Measurements from ENCODE around the gene KRTAP10-1. TPM values are rescaled to one million over a fixed set of nuclear protein-coding genes. Genes with fewer than 3 reads are reported as not detected.
A peak's percentile ranks its signal among the peaks of the same experiment; 100 is the strongest.

Gene KRTAP10-1
- total RNA-seq, 1 donor from 2014 or later: not detected

DNA sequence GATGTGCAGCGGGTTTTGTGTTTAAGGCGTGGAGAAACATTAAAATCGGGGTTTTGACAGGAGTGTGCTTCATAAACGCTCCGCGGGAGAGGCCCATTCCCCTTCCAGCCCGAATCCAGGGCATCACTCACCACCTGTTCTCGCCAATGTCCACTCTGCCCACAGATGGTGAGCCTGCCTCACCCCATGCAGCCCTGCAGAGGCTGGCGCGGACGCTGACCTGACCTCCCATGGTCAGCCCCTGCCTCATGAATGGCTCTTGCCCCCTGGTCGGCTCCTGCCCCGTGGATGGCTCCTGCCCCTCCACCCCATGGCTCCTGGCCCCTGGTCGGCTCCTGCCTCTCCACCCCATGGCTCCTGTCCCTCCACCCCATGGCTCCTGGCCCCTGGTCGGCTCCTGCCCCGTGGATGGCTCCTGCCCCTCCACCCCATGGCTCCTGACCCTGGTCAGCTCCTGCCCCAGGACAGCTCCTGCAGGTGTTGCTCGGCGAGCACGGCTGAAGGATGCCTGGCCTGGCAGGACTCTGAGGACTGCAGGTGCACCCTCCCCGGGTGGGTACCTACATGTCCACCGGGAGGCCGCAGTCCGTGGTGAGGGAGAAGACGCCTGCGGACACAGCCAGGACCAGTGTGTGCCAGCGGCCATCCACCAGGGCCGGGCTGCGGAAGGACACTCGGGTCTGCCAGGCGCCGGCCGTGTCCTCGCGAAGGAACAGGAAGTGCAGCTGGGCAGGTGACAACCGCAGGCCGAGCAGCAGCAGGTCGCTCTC, 6.7 kb downstream of the KRTAP10-1 start:
- H3K4me3 ChIP-seq: no peak overlapping the region
- no peaks in the 10 kb centered on the region for H3K9me3 ChIP-seq (replicated peaks)
- H3K27me3 ChIP-seq (ENCODE audit: low read depth): peaks cover 31% of the 10 kb centered on the region
- no peaks in the 10 kb centered on the region for H3K4me1 ChIP-seq
- H3K27ac ChIP-seq (replicated peaks): no peak overlapping the region
- TF ChIP-seq, protein P1, sequence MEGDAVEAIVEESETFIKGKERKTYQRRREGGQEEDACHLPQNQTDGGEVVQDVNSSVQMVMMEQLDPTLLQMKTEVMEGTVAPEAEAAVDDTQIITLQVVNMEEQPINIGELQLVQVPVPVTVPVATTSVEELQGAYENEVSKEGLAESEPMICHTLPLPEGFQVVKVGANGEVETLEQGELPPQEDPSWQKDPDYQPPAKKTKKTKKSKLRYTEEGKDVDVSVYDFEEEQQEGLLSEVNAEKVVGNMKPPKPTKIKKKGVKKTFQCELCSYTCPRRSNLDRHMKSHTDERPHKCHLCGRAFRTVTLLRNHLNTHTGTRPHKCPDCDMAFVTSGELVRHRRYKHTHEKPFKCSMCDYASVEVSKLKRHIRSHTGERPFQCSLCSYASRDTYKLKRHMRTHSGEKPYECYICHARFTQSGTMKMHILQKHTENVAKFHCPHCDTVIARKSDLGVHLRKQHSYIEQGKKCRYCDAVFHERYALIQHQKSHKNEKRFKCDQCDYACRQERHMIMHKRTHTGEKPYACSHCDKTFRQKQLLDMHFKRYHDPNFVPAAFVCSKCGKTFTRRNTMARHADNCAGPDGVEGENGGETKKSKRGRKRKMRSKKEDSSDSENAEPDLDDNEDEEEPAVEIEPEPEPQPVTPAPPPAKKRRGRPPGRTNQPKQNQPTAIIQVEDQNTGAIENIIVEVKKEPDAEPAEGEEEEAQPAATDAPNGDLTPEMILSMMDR (IDR thresholded peaks at IDR 0.05; ENCODE audit: borderline replicate concordance): no peak
- no peak for DNase-seq
- intact Hi-C loops (cut with micrococcal nuclease): no loop called here
- H3K36me3 ChIP-seq: no peaks in the 10 kb centered on the region

- Histone ChIP-seq H3K36me3 (no peaks in the 10 kb centered on the region), H3K4me1 (no peaks in the 10 kb centered on the region), H3K27ac (replicated peaks) (no peak overlapping the region), H3K9me3 (replicated peaks) (no peaks in the 10 kb centered on the region), H3K27me3 (ENCODE audit: low read depth) (peaks cover 26% of the 10 kb centered on the region), H3K4me3 (no peak overlapping the region)
- intact Hi-C loops (cut with micrococcal nuclease): no loop called here
- TF ChIP-seq, protein P1 (IDR thresholded peaks at IDR 0.05; ENCODE audit: borderline replicate concordance): no peak
- no peak for DNase-seq
Measured at GRCh38 chr21:44532712-44533111, 7.3 kb downstream of the KRTAP10-1 start.

DNA sequence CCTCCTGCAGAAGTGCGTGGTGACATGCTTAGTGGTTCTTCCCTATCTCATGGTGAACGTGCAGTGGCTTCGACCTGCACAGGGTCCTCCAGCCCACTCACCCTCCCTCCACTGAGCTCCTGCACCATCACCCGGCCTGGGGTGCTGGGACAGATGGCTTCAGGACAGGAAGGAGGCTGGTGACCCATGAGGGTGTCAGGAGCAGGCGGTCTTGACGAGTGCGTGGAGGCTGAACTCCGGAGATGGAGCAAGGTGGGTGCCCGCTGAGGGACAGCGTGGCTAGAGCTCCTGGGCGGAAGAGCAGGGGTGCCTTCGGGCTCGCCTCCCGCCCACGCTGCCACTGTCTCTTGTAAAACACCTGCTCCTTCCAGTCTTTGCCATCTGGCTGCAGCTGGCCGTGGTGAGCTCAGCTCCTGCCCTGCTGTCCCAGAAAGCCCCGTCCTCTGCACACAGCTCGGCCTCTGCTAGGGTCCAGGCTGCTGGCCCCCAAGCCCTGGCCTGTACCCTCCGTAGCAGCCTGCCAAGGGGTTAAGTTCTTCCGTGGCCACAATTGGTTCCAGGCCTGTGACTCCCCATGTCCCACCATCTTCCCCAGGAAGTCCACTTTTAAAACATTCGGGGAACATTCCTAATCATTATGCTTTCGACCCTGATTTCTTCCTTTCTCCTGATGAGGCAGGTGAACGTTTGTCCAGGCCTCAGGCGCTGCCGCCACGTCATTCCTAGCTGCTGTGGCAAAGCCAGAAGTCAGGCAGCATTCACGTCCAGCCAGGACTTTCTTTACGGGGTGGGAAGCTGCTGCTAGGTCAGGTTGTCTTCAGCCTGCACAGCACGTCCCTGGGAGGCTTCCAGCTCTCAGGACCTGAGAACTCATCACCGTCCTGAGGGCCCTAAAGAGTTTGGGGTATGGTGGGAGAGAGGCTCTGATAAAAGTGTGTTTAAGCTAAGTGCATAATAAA, 8.1 kb downstream of the KRTAP10-1 start:
- H3K36me3 ChIP-seq: no peaks in the 10 kb centered on the region
- TF ChIP-seq, protein P1 (IDR thresholded peaks at IDR 0.05; ENCODE audit: borderline replicate concordance): no peak
- DNase-seq: peak; percentile 3
- intact Hi-C loops (cut with micrococcal nuclease): no loop called here
- H3K4me1 ChIP-seq: no peaks in the 10 kb centered on the region
- H3K27me3 ChIP-seq (ENCODE audit: low read depth): peaks cover 25% of the 10 kb centered on the region
- no peak overlapping the region for H3K27ac ChIP-seq (replicated peaks)
- no peaks in the 10 kb centered on the region for H3K9me3 ChIP-seq (replicated peaks)
- no peak overlapping the region for H3K4me3 ChIP-seq

- TF ChIP-seq, protein P1 (IDR thresholded peaks at IDR 0.05; ENCODE audit: borderline replicate concordance): no peak
- H3K27ac ChIP-seq (replicated peaks): no peak overlapping the region
- no peak overlapping the region for H3K4me3 ChIP-seq
- H3K4me1 ChIP-seq: no peaks in the 10 kb centered on the region
- H3K36me3 ChIP-seq: no peaks in the 10 kb centered on the region
- intact Hi-C loops (cut with micrococcal nuclease): no loop called here
- peaks cover 25% of the 10 kb centered on the region for H3K27me3 ChIP-seq (ENCODE audit: low read depth)
- H3K9me3 ChIP-seq (replicated peaks): no peaks in the 10 kb centered on the region
- DNase-seq: peak; percentile 4
Measured at GRCh38 chr21:44530903-44531605, 8.9 kb downstream of the KRTAP10-1 start.

- DNase-seq: no peak
- Histone ChIP-seq H3K9me3 (replicated peaks) (no peaks in the 10 kb centered on the region), H3K4me1 (no peaks in the 10 kb centered on the region), H3K27ac (replicated peaks) (no peak overlapping the region), H3K27me3 (ENCODE audit: low read depth) (peaks cover 25% of the 10 kb centered on the region), H3K4me3 (no peak overlapping the region), H3K36me3 (no peaks in the 10 kb centered on the region)
- TF ChIP-seq, protein P1 (IDR thresholded peaks at IDR 0.05; ENCODE audit: borderline replicate concordance): no peak
- intact Hi-C loops (cut with micrococcal nuclease): no loop called here
Measured at GRCh38 chr21:44530221-44530902, 9.6 kb downstream of the KRTAP10-1 start.
